Gastrocnemius medialis (tissue), 4 donors: Measurements from ENCODE around the gene WFIKKN1. TPM values are rescaled to one million over a fixed set of nuclear protein-coding genes. Genes with fewer than 3 reads are reported as not detected.

ENCODE experiments used
- ATAC-seq, 2 donors: fragments of 150-250 bp; one replicate each; pipeline ENCODE4 v1.9.1; 2016
- DNase-seq, 2 donors: peaks; one replicate each; pipeline ENCODE4 v3.0.0-alpha.2; 2019
- H3K27ac ChIP-seq, 4 donors: fragments of 200-600 bp; sonication (generic); 1 replicate in 1 of 4; 2 replicates in 3 of 4; pipeline ENCODE4 v1.5.1; 2016 to 2018; ENCODE audit warnings: mild to moderate bottlenecking in 2 of 4, moderate library complexity in 1 of 4
- H3K27me3 ChIP-seq, 3 donors: fragments of 200-600 bp; sonication (generic) in 2 of 3; 1 replicate in 1 of 3; 2 replicates in 2 of 3; pipeline versions ENCODE4 v1.5.1 to v1.6.0; 2016 to 2019; ENCODE audit warnings: mild to moderate bottlenecking in 1 of 3, moderate library complexity in 1 of 3
- H3K36me3 ChIP-seq, 2 donors: fragments of 200-600 bp; sonication (generic) in 1 of 2; one replicate each; pipeline ENCODE4 v1.5.1; 2017 to 2018
- H3K4me1 ChIP-seq, 2 donors: fragments of 200-600 bp; sonication (generic) in 1 of 2; one replicate each; pipeline ENCODE4 v1.5.1; 2016 to 2017; ENCODE audit warnings: mild to moderate bottlenecking in 2 of 2
- H3K4me3 ChIP-seq, 4 donors: fragments of 200-600 bp; sonication (generic) in 3 of 4; 1 replicate in 1 of 4; 2 replicates in 3 of 4; pipeline ENCODE4 v1.5.1; 2016 to 2019; ENCODE audit warnings: mild to moderate bottlenecking in 2 of 4
- H3K9me3 ChIP-seq, 3 donors: fragments of 200-600 bp; sonication (generic) in 2 of 3; 1 replicate in 1 of 3; 2 replicates in 2 of 3; pipeline ENCODE4 v1.5.1; 2016 to 2019
- POLR2A ChIP-seq, 2 donors: fragments of 450-650 bp; IDR thresholded peaks; one replicate each; pipeline ENCODE4 v1.6.1; 2017; ENCODE audit warnings: antibody characterized with exemption in 2 of 2, mild to moderate bottlenecking in 2 of 2, moderate library complexity in 2 of 2
- in situ Hi-C, 4 donors: fragments of 200-750 bp; cut with MboI; loops; one replicate each; pipeline versions ENCODE4 v1.15.0 to v1.8.0; 2017; ENCODE audit warnings: low sequenced_read_pairs in 4 of 4
- intact Hi-C: fragments of 100-400 bp; cut with DNase I; formaldehyde crosslinking; loops from one replicate; pipeline ENCODE4 v1.15.1; 2023; ENCODE audit warnings: low total_unique reads
- total RNA-seq, 4 donors: library from RNA; depleted of rRNA; stranded (reverse); fragments of >200 nt; gene quantifications; one replicate each; pipeline versions ENCODE4 v1.1.0 to v1.2.3, GENCODE V29; 2016
- TF ChIP-seq, protein P1 (sequence below), 5 experiments: fragments of 450-650 bp in 3 of 5; fragments of 200-600 bp in 2 of 5; sonication (generic) in 2 of 5; IDR thresholded peaks in 4 of 5; conservative IDR thresholded peaks in 1 of 5; 1 replicate in 4 of 5; 2 replicates in 1 of 5; pipeline ENCODE4 v1.5.1; 2016 to 2019; ENCODE audit warnings: antibody characterized with exemption in 5 of 5, mild to moderate bottlenecking in 3 of 5, moderate library complexity in 3 of 5

Gene WFIKKN1
- total RNA-seq, 4 donors from 2014 or later: 0.12 to 3.2 (median 1.3) TPM

DNA sequence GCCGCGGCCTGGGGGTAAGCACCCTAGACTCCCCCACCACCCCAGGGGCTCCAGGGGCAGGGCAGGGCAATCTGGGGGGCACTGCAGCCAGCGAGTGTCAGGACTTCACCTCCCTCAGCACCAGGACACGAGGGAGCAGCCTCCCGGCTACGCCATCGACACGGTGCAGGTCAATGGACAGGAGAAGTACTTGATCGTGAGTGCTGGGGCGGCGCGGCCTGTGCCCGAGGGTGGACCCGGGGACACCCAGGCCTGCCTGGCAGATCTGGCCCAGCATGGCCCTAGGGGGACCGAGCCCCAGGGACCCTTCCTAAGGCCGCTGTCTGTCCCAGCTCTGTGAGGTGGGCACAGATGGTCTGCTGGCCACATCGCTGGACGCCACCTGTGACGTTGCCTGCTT, 41.6 kb downstream of the WFIKKN1 start:
- Histone ChIP-seq H3K9me3 (no peaks in the 10 kb centered on the region), H3K4me3 (no peak overlapping the region), H3K27ac (no peak overlapping the region), H3K4me1 (peaks cover 7 to 16% of the 10 kb centered on the region in 2 donors), H3K36me3 (peaks cover 0 to 46% of the 10 kb centered on the region in 2 donors), H3K27me3 (no peaks in the 10 kb centered on the region)
- ATAC-seq (no peak), DNase-seq (no peak)
- intact Hi-C loops (no loop called here), in situ Hi-C loops (no loop called here)
- TF ChIP-seq, protein P1, sequence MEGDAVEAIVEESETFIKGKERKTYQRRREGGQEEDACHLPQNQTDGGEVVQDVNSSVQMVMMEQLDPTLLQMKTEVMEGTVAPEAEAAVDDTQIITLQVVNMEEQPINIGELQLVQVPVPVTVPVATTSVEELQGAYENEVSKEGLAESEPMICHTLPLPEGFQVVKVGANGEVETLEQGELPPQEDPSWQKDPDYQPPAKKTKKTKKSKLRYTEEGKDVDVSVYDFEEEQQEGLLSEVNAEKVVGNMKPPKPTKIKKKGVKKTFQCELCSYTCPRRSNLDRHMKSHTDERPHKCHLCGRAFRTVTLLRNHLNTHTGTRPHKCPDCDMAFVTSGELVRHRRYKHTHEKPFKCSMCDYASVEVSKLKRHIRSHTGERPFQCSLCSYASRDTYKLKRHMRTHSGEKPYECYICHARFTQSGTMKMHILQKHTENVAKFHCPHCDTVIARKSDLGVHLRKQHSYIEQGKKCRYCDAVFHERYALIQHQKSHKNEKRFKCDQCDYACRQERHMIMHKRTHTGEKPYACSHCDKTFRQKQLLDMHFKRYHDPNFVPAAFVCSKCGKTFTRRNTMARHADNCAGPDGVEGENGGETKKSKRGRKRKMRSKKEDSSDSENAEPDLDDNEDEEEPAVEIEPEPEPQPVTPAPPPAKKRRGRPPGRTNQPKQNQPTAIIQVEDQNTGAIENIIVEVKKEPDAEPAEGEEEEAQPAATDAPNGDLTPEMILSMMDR (IDR thresholded peaks at IDR 0.05 in 4 of 5, conservative IDR thresholded peaks at IDR 0.05 in 1 of 5): no peak

DNA sequence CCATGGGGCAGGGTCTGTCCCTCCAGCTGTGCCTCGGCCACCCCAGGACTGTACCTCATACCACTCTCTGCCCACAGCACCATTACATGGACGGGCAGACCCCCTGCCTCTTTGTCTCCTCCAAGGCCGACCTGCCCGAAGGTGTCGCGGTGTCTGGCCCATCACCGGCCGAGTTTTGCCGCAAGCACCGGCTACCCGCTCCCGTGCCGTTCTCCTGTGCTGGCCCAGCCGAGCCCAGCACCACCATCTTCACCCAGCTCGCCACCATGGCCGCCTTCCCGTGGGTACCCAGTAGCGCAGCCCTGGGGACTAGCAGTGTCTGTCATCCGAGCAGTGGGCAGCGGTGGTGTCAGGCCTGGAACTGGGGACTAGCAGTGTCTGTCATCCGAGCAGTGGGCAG, 42.1 kb downstream of the WFIKKN1 start:
- in situ Hi-C loops: no loop called here
- H3K36me3 ChIP-seq: peaks cover 0 to 46% of the 10 kb centered on the region in 2 donors

DNA sequence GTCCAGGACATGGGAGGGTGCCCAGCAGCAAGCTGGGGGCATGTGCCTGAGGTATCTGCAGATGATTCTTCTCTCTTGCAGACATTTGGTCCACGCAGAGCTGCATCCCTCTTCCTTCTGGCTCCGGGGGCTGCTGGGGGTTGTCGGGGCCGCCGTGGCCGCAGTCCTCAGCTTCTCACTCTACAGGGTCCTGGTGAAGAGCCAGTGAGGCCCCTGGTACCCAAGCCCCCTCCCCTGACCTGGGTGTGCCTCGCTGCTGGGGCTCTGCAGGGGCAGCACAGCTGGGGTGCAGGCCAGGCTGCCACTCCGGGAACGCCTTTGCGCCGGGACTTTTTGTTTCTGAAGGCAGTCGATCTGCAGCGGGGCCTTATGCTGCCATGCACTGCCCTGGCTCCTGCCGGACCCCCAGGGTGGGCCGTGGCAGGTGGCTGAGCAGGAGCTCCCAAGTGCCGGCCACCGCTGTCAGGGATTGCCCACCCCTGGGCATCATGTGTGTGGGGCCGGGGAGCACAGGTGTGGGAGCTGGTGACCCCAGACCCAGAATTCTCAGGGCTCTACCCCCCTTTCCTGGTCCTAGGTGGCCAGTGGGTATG, 42.7 kb downstream of the WFIKKN1 start:
- H3K4me3 ChIP-seq: no peak overlapping the region
- TF ChIP-seq POLR2A (IDR thresholded peaks at IDR 0.05): no peak
- TF ChIP-seq, protein P1 (IDR thresholded peaks at IDR 0.05 in 4 of 5, conservative IDR thresholded peaks at IDR 0.05 in 1 of 5): no peak
- H3K9me3 ChIP-seq: no peaks in the 10 kb centered on the region
- in situ Hi-C loops (no loop called here), intact Hi-C loops (no loop called here)
- no peak overlapping the region for H3K27ac ChIP-seq
- peaks cover 0 to 46% of the 10 kb centered on the region in 2 donors for H3K36me3 ChIP-seq
- H3K27me3 ChIP-seq: no peaks in the 10 kb centered on the region
- peaks cover 7 to 11% of the 10 kb centered on the region in 2 donors for H3K4me1 ChIP-seq
- ATAC-seq: no peak
- DNase-seq: no peak

More for the DNA sequence above, 42.1 kb downstream of the WFIKKN1 start:
- TF ChIP-seq, protein P1 (IDR thresholded peaks at IDR 0.05 in 4 of 5, conservative IDR thresholded peaks at IDR 0.05 in 1 of 5): no peak
- no peak for TF ChIP-seq POLR2A (IDR thresholded peaks at IDR 0.05)
- Histone ChIP-seq H3K27ac (no peak overlapping the region), H3K9me3 (no peaks in the 10 kb centered on the region), H3K27me3 (no peaks in the 10 kb centered on the region), H3K4me1 (peaks cover 7 to 13% of the 10 kb centered on the region in 2 donors), H3K4me3 (no peak overlapping the region)
- DNase-seq: no peak
- no peak for ATAC-seq
- intact Hi-C loops: no loop called here

DNA sequence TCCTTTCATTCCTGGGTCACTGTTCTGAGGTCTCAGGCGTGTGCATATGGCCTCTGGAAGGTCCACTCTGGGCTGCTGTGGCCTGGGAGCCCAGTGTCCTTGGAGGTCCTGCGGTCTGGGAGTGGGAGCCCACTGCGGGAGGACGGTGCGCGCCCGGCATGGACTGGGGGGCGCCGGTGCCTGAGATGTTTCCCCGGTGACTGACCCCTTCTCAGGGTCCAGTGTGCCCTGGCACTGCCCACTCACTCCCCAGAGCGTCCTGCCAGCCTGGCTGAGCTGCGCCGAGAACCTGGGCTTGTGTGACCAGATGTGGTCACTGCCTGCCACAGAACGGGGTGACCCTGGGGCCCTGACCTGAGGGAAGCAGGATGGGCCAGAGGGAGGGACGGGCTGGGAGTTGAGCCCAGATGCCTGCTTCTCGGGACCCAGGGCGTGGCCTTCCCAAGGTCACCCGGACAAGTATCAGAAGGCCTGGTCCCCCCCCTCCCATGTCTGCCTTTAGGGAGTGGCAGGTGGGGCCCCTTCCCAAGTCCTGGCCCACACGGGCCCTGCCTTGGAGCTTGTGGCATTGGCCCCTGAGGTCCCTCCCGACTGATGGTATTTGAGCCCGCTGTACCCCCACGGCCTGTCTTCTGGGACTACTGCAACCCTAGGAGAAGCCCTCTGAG, 43.6 kb downstream of the WFIKKN1 start:
- no peak overlapping the region for H3K27ac ChIP-seq
- peaks cover 0 to 44% of the 10 kb centered on the region in 2 donors for H3K36me3 ChIP-seq
- TF ChIP-seq, protein P1 (IDR thresholded peaks at IDR 0.05 in 4 of 5, conservative IDR thresholded peaks at IDR 0.05 in 1 of 5): no peak
- no peak for TF ChIP-seq POLR2A (IDR thresholded peaks at IDR 0.05)
- H3K4me1 ChIP-seq: peaks cover 0 to 7% of the 10 kb centered on the region in 2 donors
- no peaks in the 10 kb centered on the region for H3K27me3 ChIP-seq
- no peak overlapping the region for H3K4me3 ChIP-seq
- in situ Hi-C loops (no loop called here), intact Hi-C loops (no loop called here)
- no peak for ATAC-seq
- no peaks in the 10 kb centered on the region for H3K9me3 ChIP-seq
- no peak for DNase-seq
